ENCODE results near the gene SLC12A5.

The SLC12A5 gene

GRCh38 chr20:46089417-46090388, 60.7 kb downstream of the SLC12A5 start, which contains the start of gene NCOA5 (continued):
- TF ChIP-seq ZNF776 (tag by site-specific recombination; IDR thresholded peaks at IDR 0.05; ENCODE audit: borderline replicate concordance), result no peak
- no peak for TF ChIP-seq ZNF302 (tag by site-specific recombination; IDR thresholded peaks at IDR 0.05; ENCODE audit: low read depth)
- TF ChIP-seq WT1 (tag by site-specific recombination; IDR thresholded peaks at IDR 0.05), result peak; percentile 10; the same call in 1 of the 2 replicates
- TF ChIP-seq, protein P1, sequence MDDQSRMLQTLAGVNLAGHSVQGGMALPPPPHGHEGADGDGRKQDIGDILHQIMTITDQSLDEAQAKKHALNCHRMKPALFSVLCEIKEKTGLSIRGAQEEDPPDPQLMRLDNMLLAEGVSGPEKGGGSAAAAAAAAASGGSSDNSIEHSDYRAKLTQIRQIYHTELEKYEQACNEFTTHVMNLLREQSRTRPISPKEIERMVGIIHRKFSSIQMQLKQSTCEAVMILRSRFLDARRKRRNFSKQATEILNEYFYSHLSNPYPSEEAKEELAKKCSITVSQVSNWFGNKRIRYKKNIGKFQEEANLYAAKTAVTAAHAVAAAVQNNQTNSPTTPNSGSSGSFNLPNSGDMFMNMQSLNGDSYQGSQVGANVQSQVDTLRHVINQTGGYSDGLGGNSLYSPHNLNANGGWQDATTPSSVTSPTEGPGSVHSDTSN (CRISPR knock-in tag; IDR thresholded peaks at IDR 0.05), result peak; percentile 89; the same call in 1 of the 2 replicates
- TF ChIP-seq REPIN1 (tag by site-specific recombination; IDR thresholded peaks at IDR 0.05; ENCODE audit: low read depth), result no peak
- no peak for TF ChIP-seq BCL11B (tag by site-specific recombination; IDR thresholded peaks at IDR 0.05; ENCODE audit: low read depth)
- no peak for TF ChIP-seq TCF7L2 (IDR thresholded peaks at IDR 0.05; ENCODE audit: borderline replicate concordance, low read depth, low read length)
- peak; percentile 24; the same call in 1 of the 2 replicates for TF ChIP-seq ZNF391 (tag by site-specific recombination; IDR thresholded peaks at IDR 0.05; ENCODE audit: borderline replicate concordance, low read depth)
- TF ChIP-seq CTCF (tag by site-specific recombination; IDR thresholded peaks at IDR 0.05), result peak; percentile 72; the same call in 1 of the 2 replicates
- peak; percentile 96 for TF ChIP-seq YY1 (tag by site-specific recombination; IDR thresholded peaks at IDR 0.05)
- TF ChIP-seq ZNF112 (tag by site-specific recombination; IDR thresholded peaks at IDR 0.05), result no peak
- TF ChIP-seq OSR2 (tag by site-specific recombination; IDR thresholded peaks at IDR 0.05), result peak; percentile 25; the same call in 1 of the 2 replicates
- TF ChIP-seq ZNF48 (tag by site-specific recombination; IDR thresholded peaks at IDR 0.05), result no peak
- peak; percentile 82 for TF ChIP-seq ZNF660 (tag by site-specific recombination; IDR thresholded peaks at IDR 0.05)
- TF ChIP-seq ZNF449 (tag by site-specific recombination; IDR thresholded peaks at IDR 0.05), result no peak
- TF ChIP-seq, protein P2, sequence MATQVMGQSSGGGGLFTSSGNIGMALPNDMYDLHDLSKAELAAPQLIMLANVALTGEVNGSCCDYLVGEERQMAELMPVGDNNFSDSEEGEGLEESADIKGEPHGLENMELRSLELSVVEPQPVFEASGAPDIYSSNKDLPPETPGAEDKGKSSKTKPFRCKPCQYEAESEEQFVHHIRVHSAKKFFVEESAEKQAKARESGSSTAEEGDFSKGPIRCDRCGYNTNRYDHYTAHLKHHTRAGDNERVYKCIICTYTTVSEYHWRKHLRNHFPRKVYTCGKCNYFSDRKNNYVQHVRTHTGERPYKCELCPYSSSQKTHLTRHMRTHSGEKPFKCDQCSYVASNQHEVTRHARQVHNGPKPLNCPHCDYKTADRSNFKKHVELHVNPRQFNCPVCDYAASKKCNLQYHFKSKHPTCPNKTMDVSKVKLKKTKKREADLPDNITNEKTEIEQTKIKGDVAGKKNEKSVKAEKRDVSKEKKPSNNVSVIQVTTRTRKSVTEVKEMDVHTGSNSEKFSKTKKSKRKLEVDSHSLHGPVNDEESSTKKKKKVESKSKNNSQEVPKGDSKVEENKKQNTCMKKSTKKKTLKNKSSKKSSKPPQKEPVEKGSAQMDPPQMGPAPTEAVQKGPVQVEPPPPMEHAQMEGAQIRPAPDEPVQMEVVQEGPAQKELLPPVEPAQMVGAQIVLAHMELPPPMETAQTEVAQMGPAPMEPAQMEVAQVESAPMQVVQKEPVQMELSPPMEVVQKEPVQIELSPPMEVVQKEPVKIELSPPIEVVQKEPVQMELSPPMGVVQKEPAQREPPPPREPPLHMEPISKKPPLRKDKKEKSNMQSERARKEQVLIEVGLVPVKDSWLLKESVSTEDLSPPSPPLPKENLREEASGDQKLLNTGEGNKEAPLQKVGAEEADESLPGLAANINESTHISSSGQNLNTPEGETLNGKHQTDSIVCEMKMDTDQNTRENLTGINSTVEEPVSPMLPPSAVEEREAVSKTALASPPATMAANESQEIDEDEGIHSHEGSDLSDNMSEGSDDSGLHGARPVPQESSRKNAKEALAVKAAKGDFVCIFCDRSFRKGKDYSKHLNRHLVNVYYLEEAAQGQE (tag by site-specific recombination; IDR thresholded peaks at IDR 0.05), result no peak
- no peak for TF ChIP-seq ZNF473 (tag by site-specific recombination; IDR thresholded peaks at IDR 0.05)
- 0 out of 2 replicates have a peak, but pooled peaks have one; percentile 14 for TF ChIP-seq MZF1 (tag by site-specific recombination; IDR thresholded peaks at IDR 0.05; ENCODE audit: borderline replicate concordance)
- peak; percentile 82 for TF ChIP-seq ZFP69B (tag by site-specific recombination; IDR thresholded peaks at IDR 0.05)
- no peak for TF ChIP-seq ZNF792 (tag by site-specific recombination; IDR thresholded peaks at IDR 0.05)
- TF ChIP-seq ZNF2 (tag by site-specific recombination; IDR thresholded peaks at IDR 0.05), result 0 out of 2 replicates have a peak, but pooled peaks have one; percentile 9
- TF ChIP-seq ZNF585B (tag by site-specific recombination; IDR thresholded peaks at IDR 0.05), result no peak
- no peak; the same call in 1 of the 2 replicates for TF ChIP-seq PRDM10 (tag by site-specific recombination; IDR thresholded peaks at IDR 0.05)
- no peak for TF ChIP-seq KLF1 (tag by site-specific recombination; IDR thresholded peaks at IDR 0.05)
- no peak for TF ChIP-seq MYNN (tag by site-specific recombination; IDR thresholded peaks at IDR 0.05; ENCODE audit: borderline replicate concordance)
- peak; percentile 71 for TF ChIP-seq ZNF335 (tag by site-specific recombination; conservative IDR thresholded peaks at IDR 0.05)
- no peak for TF ChIP-seq ZNF423 (tag by site-specific recombination; IDR thresholded peaks at IDR 0.05)
- TF ChIP-seq ZNF157 (tag by site-specific recombination; IDR thresholded peaks at IDR 0.05), result no peak
